ENCODE data around the gene IL15RA. TPM values are rescaled to one million over a fixed set of nuclear protein-coding genes. Genes with fewer than 3 reads are reported as not detected.
"Not testable (repeated sequence)": the region's sequence is repeated elsewhere in the genome, so short reads cannot be mapped to it uniquely, and the experiment has no call there.

IL15RA gene
- total RNA-seq, 1 donor from 2014 or later, result not detected

DNA sequence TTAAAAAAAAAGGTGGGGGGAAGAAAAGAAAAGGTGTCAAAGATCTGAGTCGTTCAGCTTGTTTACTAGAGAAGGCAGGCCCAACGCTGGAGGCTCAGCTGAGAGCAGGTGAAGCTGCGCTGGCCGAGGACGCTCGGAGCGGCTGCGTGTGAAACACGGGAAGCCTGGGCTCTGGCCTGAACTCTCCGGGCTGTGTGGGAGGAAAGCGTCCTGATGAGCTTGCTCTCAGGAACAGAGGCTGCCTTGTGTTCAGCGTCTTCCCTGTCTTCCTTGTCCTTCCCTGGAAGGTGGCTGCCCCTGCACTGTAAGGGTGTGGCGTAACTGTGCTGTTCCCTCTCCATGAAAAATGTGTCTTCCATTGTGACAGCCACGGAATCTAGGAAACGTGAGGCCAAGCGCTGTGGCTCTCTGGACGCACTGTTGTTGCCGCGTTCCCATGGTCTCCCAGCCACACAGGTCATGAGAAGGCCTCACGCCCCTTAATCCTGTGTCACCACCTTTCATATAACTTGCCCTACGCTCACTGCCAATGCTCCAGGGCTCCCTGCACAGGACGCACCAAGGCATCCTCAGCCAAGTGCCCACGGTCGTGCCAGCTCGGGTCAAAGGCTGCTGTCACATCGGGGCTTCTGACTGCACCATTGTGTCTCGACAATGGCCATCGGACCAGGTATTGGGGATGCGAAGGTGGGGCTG is 15.8 kb downstream of the IL15RA start:
- TF ChIP-seq, protein P1, sequence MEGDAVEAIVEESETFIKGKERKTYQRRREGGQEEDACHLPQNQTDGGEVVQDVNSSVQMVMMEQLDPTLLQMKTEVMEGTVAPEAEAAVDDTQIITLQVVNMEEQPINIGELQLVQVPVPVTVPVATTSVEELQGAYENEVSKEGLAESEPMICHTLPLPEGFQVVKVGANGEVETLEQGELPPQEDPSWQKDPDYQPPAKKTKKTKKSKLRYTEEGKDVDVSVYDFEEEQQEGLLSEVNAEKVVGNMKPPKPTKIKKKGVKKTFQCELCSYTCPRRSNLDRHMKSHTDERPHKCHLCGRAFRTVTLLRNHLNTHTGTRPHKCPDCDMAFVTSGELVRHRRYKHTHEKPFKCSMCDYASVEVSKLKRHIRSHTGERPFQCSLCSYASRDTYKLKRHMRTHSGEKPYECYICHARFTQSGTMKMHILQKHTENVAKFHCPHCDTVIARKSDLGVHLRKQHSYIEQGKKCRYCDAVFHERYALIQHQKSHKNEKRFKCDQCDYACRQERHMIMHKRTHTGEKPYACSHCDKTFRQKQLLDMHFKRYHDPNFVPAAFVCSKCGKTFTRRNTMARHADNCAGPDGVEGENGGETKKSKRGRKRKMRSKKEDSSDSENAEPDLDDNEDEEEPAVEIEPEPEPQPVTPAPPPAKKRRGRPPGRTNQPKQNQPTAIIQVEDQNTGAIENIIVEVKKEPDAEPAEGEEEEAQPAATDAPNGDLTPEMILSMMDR (IDR thresholded peaks at IDR 0.05), result no peak
- TF ChIP-seq EZH2phosphoT487 (IDR thresholded peaks at IDR 0.05) (no peak), EZH2 (IDR thresholded peaks at IDR 0.05) (no peak)
- H3K9me3 Mint-ChIP-seq, result no peaks in the 10 kb centered on the region
- DNase-seq (ENCODE audit: low spot score), result no peak

DNA sequence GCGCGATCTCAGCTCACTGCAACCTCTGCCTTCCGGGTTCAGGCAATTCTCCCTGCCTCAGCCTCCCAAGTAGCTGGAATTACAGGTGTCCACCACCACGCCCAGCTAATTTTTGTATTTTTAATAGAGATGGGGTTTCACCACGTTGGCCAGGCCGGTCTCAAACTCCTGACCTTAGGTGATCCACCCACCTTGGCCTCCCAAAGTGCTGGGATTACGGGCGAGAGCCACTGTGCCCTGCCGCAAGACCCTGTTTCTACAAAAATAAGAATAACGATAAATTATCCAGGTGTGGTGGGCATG is 16.4 kb downstream of the IL15RA start:
- not testable (repeated sequence) for H3K4me2 ChIP-seq; H3K36me3 Mint-ChIP-seq; H3K4me1 ChIP-seq; H3K9me3 Mint-ChIP-seq; H3K9me3 ChIP-seq (ENCODE audit: low read depth); H3K4me3 ChIP-seq; H3K27ac ChIP-seq; H3K36me3 ChIP-seq; H3K79me2 ChIP-seq (ENCODE audit: low read depth); H2AFZ ChIP-seq (replicated peaks); H3K4me3 Mint-ChIP-seq; H3K27ac Mint-ChIP-seq; H3K27me3 ChIP-seq; H3F3A ChIP-seq (ENCODE audit: low read depth); H3K4me1 Mint-ChIP-seq; H4K20me1 ChIP-seq (ENCODE audit: low read depth); H3K9ac ChIP-seq; DNase-seq (ENCODE audit: low spot score)
- H3K27me3 Mint-ChIP-seq (ENCODE audit: insufficient read depth, low read depth), result peaks cover 11% of the 10 kb centered on the region

More for the DNA sequence above, 15.8 kb downstream of the IL15RA start:
- Histone ChIP-seq H3K4me1 (no peaks in the 10 kb centered on the region), H3K9ac (no peak overlapping the region), H3K36me3 (no peaks in the 10 kb centered on the region), H3K4me2 (no peak overlapping the region), H3K27ac (no peak overlapping the region), H3F3A (ENCODE audit: low read depth) (no peaks in the 10 kb centered on the region), H2AFZ (replicated peaks) (no peak overlapping the region), H4K20me1 (ENCODE audit: low read depth) (no peaks in the 10 kb centered on the region), H3K4me3 (no peak overlapping the region), H3K9me3 (ENCODE audit: low read depth) (no peaks in the 10 kb centered on the region), H3K79me2 (ENCODE audit: low read depth) (no peaks in the 10 kb centered on the region), H3K27me3 (no peaks in the 10 kb centered on the region)
- no peaks in the 10 kb centered on the region for H3K4me1 Mint-ChIP-seq
- H3K27me3 Mint-ChIP-seq (ENCODE audit: insufficient read depth, low read depth), result peaks cover 7% of the 10 kb centered on the region
- H3K4me3 Mint-ChIP-seq, result no peak overlapping the region
- H3K36me3 Mint-ChIP-seq, result no peaks in the 10 kb centered on the region
- no peak overlapping the region for H3K27ac Mint-ChIP-seq

DNA sequence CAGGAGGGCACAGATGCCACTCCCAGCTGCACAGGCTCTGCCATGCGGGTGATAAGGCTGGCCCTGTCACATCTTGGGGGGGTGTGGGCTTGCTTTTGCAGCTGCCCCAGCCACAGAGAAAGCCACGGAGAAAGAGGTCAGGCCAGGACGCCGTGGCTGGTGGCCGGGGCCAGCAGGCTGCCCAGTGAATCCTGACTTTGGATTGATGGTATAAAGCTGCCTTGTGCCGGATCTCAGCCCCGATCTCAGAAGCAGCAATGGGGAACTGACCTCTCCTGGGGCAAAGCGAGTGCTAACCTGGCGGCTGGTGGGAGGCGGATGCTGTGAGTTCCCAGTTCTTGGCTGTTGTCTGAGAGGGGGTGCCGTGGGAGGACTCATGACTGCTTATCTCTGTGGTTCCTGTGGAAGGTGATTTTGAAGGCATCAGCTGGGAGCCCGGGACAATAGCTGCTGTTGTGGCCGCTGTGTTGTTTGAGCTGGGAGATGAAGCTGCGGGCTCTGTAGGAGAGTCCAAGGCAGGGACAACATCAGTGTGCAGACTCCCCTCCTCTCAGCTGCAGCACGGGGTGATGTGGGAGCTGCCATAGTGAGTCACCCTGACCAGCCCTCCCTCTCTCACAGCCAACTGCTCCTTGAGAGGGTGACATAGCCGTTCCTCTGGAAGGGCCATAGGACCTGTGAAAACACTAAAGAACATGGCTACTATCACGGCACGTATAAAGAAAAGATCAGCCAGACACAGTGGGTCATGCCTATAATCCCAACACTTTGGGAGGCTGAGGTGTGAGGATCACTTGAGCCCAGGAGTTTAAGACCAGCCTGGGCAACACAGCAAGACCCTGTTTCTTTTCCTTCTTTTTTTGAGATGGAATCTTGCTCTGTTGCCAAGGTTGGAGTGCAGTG is 17.0 kb downstream of the IL15RA start:
- Mint-ChIP-seq H3K4me3 (no peak overlapping the region), H3K36me3 (no peaks in the 10 kb centered on the region), H3K27me3 (ENCODE audit: insufficient read depth, low read depth) (peaks cover 11% of the 10 kb centered on the region), H3K27ac (no peak overlapping the region), H3K4me1 (no peaks in the 10 kb centered on the region), H3K9me3 (no peaks in the 10 kb centered on the region)
- Histone ChIP-seq H3K27ac (no peak overlapping the region), H3F3A (ENCODE audit: low read depth) (no peaks in the 10 kb centered on the region), H4K20me1 (ENCODE audit: low read depth) (no peaks in the 10 kb centered on the region), H3K36me3 (no peaks in the 10 kb centered on the region), H3K27me3 (no peaks in the 10 kb centered on the region), H3K4me3 (no peak overlapping the region), H3K9ac (no peak overlapping the region), H3K79me2 (ENCODE audit: low read depth) (no peaks in the 10 kb centered on the region), H2AFZ (replicated peaks) (no peak overlapping the region), H3K4me1 (no peaks in the 10 kb centered on the region), H3K4me2 (no peak overlapping the region), H3K9me3 (ENCODE audit: low read depth) (no peaks in the 10 kb centered on the region)
- no peak for DNase-seq (ENCODE audit: low spot score)
- TF ChIP-seq, protein P1 (IDR thresholded peaks at IDR 0.05), result no peak
- no peak for TF ChIP-seq EZH2phosphoT487 (IDR thresholded peaks at IDR 0.05)
- TF ChIP-seq EZH2 (IDR thresholded peaks at IDR 0.05), result no peak

DNA sequence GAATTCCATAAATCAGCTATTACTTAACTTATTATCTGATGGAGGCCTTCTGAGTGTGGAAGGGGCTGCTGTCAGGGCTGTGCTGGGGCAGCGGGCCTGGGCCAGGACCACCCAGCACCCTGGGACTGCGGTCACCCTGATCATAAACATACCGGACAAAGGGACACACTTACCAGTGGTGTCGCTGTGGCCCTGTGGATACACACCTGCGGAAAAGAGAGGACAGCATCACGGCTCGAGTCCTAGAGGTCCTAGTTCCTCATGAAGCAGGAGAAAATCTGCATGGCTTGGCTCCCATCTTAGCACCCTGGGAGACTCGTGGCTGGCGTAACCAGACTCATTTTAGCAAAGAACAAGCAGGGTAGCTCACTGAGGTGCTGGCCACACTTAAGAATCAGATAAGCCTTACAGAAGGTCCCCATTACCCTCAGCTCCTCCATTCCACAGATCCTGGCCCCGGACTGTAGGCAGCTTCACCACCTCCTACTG is 17.7 kb downstream of the IL15RA start:
- Histone ChIP-seq H3K36me3 (no peaks in the 10 kb centered on the region), H3K9me3 (ENCODE audit: low read depth) (no peaks in the 10 kb centered on the region), H4K20me1 (ENCODE audit: low read depth) (no peaks in the 10 kb centered on the region), H3K4me1 (no peaks in the 10 kb centered on the region), H3K4me2 (no peak overlapping the region), H3K27me3 (no peaks in the 10 kb centered on the region), H3K4me3 (no peak overlapping the region), H3F3A (ENCODE audit: low read depth) (no peaks in the 10 kb centered on the region), H3K79me2 (ENCODE audit: low read depth) (no peaks in the 10 kb centered on the region), H3K27ac (no peak overlapping the region), H2AFZ (replicated peaks) (no peak overlapping the region), H3K9ac (no peak overlapping the region)
- no peak overlapping the region for H3K4me3 Mint-ChIP-seq
- DNase-seq (ENCODE audit: low spot score), result no peak
- H3K4me1 Mint-ChIP-seq, result no peaks in the 10 kb centered on the region
- peaks cover 11% of the 10 kb centered on the region for H3K27me3 Mint-ChIP-seq (ENCODE audit: insufficient read depth, low read depth)
- H3K36me3 Mint-ChIP-seq, result no peaks in the 10 kb centered on the region
- TF ChIP-seq, protein P1 (IDR thresholded peaks at IDR 0.05), result no peak
- TF ChIP-seq EZH2phosphoT487 (IDR thresholded peaks at IDR 0.05), result no peak
- TF ChIP-seq EZH2 (IDR thresholded peaks at IDR 0.05), result no peak
- H3K27ac Mint-ChIP-seq, result no peak overlapping the region
- H3K9me3 Mint-ChIP-seq, result no peaks in the 10 kb centered on the region

Data from neural progenitor cell (in vitro differentiated cells).